GM21423 (cell line): ENCODE data around the gene ZMIZ1.
"Not testable (repeated sequence)": the region's sequence is repeated elsewhere in the genome, so short reads cannot be mapped to it uniquely, and the experiment has no call there.

ENCODE experiments used
- ATAC-seq: cut with Tn5 transposase; IDR thresholded peaks from one replicate; pipeline ENCODE4 v1.9.1; 2021; ENCODE audit warnings: mild to moderate bottlenecking, moderate library complexity; ENCODE audit not compliant: unreplicated experiment

Gene ZMIZ1

GRCh38 chr10:79029478-79030390 lies 39.0 kb upstream of the ZMIZ1 start:
- no peak for ATAC-seq

GRCh38 chr10:79030705-79031104 lies 38.1 kb upstream of the ZMIZ1 start:
- ATAC-seq, result no peak

GRCh38 chr10:79031723-79032122 lies 37.0 kb upstream of the ZMIZ1 start:
- no peak for ATAC-seq

GRCh38 chr10:79034271-79034876 lies 34.4 kb upstream of the ZMIZ1 start:
- ATAC-seq, result no peak

- not testable (repeated sequence) for ATAC-seq
These were observed 32.4 kb upstream of the ZMIZ1 start for GRCh38 chr10:79036416-79036815.

- no peak for ATAC-seq
These were observed 30.5 kb upstream of the ZMIZ1 start for GRCh38 chr10:79038104-79038840.

GRCh38 chr10:79038841-79039201 lies 29.9 kb upstream of the ZMIZ1 start:
- no peak for ATAC-seq

- no peak for ATAC-seq
These were observed 25.9 kb upstream of the ZMIZ1 start for GRCh38 chr10:79042639-79043411.

- no peak for ATAC-seq
These were observed 24.6 kb upstream of the ZMIZ1 start for GRCh38 chr10:79044036-79044632.

- no peak for ATAC-seq
These were observed 23.9 kb upstream of the ZMIZ1 start for GRCh38 chr10:79044846-79045245.

- ATAC-seq, result no peak
These were observed 23.1 kb upstream of the ZMIZ1 start for GRCh38 chr10:79045566-79046175.

GRCh38 chr10:79046326-79046725 lies 22.4 kb upstream of the ZMIZ1 start:
- ATAC-seq, result no peak

GRCh38 chr10:79046741-79047583 lies 21.8 kb upstream of the ZMIZ1 start:
- no peak for ATAC-seq

- no peak for ATAC-seq
These were observed 21.2 kb upstream of the ZMIZ1 start for GRCh38 chr10:79047584-79047874.

GRCh38 chr10:79047875-79048638 lies 20.7 kb upstream of the ZMIZ1 start:
- no peak for ATAC-seq

GRCh38 chr10:79048639-79049550 lies 19.9 kb upstream of the ZMIZ1 start:
- no peak for ATAC-seq
